HG03196 (cell line): ENCODE results near the gene SORCS2.

Source experiments
- ATAC-seq: cut with Tn5 transposase; IDR thresholded peaks from one replicate; pipeline ENCODE4 v1.9.1; 2021; ENCODE audit not compliant: unreplicated experiment

The SORCS2 gene

DNA sequence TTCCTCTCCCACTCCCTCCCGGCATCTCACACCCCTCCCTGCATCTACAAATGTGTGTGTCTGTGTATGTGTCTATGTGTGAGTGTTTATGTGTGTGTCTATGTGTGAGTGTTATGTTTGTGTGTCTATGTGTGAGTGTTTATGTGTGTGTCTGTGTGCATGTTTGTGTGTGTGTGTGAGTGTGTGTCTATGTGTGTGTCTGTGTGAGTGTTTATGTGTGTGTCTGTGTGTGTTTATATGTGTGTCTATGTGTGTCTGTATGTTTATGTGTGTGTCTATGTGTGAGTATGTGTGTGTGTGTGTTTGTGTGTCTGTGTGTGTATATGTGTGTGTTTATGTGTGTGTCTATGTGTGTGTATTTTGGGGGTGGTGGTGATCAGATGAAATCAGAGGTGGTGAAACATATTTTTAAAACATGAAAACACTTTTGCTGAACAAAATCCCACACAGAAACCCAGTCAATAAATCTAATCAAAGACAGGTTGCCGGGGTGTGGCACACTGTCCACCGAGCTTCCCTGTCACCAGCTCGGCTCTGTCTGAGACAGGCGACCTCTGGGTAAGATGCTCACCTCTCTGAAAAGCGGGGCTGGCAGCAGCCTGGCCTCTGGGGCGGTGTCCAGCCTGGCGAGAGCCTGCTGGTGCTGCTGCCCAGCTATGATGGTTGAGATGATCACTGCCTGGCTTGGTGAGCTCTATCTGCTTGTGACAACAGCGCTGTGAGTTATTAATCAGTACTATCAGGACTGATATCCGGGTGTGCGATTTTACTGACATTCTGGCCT, 429.1 kb downstream of the SORCS2 start:
- ATAC-seq = no peak

DNA sequence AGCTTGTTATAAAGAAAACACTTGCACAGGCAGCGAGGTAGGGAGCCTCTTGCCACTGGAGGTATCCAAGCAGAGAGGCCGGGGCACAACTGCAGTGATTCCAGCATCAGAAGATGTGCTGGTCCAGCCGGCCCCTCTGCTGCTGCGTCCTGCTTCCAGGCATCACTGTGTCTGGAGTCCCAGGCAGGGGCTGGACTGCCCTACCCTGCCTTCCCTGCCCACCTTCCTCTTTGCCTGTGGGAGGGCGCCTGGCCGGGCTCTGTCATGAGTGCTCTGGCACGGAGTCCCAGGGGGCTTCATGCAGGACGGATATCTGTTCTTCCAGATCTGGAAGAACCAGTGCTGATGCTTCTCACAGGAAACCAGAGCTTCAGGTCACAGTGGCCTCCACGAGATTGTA, 430.0 kb downstream of the SORCS2 start:
- no peak for ATAC-seq

DNA sequence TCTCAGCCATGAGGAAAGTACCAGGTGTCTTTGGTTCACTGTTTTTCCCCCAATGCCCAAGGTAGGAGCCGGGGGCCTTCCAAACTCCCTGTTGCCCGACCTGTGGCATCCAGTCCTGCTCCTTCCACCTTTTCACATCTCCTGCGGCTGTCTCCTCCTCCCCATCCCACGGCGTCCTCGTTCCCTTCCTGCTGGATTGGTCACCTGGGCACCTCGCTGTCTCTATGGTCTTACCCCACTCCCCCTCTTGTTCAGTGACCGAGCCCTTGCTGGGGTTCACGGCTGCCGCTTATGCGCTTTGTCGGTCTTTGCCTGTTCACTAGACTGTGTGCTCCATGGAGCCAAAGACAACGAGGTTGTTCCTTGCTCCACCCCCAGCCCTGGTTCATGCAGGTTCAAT, 431.1 kb downstream of the SORCS2 start:
- no peak for ATAC-seq

DNA sequence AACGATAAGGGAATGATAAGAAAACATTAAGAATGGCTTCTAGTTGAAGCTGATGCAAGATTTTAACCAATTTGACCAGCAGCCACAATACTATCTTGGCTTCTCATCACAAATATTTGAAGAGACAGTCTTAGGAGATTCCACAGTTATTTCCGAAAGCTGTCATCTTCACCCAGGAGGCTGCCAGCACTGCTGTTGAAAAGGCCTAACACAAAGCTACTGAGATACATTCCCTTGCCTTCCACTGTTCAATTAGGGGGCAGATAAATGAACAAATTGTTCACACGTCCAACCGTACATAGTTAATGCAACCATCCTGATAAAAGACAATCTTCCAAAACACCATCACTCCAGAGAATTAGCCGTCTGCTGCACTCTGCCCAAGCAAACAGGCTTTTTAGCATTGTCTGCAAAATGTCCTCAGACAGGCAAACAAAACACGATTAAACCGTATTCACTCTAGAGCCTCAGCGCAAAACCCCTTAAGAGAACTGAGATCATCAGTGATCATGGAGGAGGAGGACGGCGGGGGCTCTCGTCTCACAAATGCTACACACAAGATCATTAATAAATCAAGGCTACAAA, 432.1 kb downstream of the SORCS2 start:
- no peak for ATAC-seq

DNA sequence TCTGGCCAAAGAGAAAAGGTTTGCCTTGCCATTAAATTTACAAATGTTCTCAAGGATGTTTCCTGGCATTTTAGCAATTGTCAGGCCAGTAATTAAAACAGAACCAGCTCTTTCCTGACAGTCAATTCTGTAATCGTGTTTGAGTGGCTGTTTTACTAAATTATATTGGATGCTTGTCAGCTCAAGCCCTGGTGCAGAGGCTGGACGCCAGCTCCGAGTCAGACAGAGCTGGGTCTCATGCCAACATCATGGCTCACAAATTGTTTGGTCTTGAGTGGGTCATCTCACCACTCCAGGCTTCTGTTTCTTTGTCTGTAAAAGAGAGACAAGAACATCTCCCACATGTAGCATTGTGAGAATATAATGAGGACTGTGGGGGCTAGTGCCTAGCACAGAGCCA, 432.7 kb downstream of the SORCS2 start:
- no peak for ATAC-seq

DNA sequence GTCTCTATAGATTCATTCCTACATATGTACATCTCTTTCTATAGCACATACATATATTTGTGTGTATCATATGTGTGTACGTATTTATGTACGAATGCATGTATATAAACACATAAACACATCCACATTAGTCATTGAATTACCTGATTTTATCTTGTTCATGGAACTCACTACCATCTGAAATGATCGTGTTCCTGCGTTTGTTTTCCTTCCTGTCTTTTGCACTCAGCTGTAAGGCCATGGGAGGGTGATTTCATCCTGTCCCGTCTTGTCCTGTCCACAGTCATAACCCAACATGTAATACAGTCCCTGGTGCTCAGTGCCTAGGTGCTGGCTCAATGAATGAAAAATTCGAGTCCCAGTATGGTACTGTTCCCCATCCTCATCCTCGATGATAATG, 434.2 kb downstream of the SORCS2 start:
- ATAC-seq = no peak

DNA sequence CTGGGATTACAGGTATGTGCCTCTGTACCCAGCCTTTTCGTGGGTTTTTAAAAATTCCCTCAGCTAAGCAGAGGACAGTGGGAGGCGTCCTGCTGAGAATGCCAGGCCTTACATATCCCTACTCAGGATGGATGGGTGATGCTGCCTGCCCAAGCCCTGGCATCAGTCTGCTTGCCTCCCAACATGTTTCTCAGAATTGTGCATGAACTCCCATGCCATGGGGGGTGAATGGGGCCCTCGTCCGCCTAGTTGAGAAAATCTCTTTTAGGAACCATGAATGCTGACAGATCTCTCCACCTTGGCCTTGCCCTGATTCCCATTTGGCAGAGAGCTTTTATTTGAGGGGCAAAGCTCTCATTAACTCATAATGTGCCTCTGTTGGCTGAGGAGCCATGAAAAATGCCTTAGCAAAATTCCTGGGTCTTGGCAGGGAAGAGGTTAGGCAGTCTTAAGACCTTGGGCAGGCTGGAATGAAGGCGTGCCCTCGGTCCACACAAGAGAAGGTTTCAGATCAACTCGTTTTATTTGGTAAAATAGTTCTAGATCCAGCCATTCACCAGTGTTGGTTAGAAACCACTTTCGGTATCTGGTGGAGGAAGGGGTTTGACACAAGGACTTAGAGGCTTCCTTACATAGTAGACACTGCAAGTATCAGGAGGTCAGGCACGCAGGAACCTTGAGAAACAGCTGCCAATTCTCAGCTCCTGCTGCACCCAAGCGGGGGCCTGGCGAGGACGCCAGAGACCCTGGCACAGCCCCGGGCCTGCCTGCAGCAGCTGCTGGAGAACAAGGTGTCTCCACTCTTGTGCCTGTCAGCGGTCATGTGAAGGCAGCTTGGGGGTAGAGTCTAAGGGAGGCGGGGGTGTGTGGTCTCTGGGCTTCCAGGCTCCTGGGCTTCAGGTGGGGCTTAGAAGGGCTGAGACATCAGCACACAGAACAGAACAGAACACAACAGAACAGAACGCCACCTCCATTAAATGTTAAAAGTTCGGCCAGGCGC, 435.2 kb downstream of the SORCS2 start:
- no peak for ATAC-seq

DNA sequence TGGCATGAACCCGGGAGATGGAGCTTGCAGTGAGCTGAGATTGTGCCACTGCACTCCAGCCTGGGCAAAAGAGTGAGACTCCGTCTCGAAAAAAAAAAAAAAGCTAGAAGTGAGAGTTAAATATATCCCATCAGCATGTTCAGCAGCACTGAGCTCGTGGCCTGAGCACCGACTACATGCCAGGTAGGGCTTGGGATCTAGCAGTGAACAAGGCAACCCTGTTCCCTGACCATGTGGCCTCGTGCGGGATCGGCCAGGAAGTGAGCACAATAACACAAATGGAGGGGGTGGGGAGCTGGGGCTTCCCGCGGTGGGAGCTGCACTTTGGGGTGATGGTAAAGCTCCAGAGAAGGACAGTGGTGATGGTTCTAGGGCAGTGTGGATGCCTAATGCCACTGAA, 436.1 kb downstream of the SORCS2 start:
- ATAC-seq = no peak

DNA sequence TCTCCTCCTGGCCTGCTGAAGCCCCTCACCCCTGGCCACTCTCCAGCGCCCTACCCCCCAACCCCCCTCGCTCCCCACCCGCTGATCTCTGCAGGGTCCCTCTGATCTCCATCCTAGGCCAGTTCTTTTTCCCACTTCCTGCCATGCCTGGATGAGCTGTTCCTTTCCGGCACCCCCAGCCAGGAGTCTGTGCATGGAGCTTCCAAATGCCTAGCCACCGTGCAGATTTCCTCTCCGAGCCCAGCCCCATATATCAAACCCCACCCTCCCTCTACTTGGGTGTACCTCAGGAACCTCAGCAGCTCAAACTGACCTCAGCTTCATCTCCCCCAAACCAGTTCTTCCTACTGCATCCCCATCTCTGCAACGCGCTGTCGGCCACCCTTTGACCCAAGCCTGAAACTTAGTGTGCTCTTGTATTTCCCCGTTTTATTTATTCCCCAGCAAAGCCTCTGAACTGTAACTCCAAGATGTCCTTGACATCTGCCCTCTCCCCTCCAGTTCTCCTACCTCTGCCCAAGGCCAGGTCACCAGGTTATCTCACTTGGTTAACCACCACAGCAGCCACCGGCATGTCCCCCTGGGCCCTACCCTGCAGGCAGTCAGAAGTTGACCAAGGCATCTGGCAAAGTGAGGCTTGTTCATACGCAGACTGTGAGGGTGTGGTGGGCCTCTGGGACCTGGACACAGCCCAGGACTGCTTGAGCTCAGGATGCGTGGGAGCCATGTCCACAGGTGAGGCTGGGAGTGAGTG, 437.3 kb downstream of the SORCS2 start:
- ATAC-seq = no peak

DNA sequence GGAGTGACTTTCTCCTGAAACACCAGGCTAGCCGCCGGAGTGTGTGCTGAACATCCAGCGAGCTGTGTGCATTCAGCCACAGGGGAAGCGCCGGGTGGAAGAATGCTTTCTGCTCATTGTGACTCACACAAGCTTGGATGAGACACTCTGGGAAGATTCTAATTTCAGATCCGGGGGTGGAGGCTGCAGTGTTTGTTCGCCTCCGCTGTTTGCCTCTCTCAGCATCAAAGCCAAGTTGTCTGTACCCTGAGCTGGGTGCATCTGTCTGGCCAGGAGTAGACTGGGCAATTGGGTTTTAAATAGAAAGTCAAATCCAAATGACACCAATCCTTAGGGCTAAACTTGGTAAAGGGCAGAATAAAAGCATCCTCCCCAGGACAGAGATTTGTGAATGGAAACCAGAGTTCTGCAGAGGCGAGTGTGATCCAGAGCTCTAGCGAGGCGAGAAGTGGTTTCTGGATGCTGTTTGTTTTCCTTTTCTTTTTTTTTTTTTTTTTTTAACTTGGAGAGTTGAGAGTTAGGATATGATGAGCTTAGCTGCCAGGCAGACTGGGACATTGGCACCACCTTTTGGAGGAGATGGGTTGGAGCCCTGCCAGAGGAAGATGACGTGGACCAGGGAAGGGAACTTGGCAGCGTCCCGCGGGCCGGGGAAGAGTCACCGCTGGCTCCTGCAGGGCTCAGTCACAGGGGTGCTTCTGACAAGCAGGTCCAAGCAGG, 438.4 kb downstream of the SORCS2 start:
- ATAC-seq = no peak

DNA sequence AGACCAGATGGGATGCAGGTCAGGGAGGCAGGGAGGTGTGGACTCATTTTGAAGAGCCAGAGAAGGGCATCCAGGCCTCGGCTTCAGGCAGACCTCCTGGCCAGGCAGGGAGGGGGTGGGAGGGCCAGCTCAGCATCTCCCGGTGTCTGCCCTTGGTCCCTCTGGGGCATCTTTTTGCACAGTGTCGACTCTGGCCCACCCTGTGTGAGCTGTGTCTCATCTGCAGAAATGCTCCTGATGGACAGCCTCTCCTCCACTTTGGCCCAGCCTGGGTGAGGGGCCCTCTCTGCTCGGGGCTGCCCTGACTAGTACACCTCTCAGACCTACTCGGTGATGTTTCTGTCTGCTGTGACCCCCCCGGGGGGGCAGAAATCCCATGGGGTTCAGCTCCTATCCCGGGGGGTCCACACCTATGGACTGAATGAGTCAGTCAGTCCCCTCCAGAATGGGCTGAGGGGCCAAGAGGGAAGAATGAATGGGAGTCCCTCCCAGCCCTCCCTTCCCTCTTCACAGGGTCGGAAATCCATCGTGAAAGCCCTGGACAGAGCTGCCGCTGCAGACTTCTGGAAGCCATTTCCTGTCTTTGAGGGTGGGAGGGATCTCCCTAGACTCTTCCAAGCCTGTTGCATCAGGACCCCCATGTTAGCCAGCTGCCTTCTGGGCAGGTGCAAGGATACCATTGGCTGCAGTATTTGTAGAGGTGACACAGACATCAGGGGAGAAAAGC, 439.1 kb downstream of the SORCS2 start:
- ATAC-seq = no peak

DNA sequence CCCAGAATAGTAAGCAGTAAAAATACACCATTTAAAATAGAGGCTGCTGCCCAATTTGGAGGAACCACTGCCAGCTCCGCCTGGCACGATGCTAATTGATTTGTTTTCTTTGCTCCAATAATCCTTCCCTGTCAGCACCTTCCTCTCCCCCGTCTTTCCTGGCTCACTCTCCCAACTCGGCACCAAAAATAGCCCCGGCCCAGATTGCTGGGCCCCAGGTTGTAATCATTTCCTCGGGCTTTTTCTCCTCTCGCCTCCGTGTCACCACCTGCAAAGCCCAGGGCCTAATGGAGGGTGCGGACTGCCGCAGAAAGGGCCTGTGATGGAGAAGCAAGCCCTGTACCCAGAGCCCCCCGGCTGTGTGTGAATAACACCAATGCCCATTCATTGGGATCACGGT, 440.0 kb downstream of the SORCS2 start:
- no peak for ATAC-seq

DNA sequence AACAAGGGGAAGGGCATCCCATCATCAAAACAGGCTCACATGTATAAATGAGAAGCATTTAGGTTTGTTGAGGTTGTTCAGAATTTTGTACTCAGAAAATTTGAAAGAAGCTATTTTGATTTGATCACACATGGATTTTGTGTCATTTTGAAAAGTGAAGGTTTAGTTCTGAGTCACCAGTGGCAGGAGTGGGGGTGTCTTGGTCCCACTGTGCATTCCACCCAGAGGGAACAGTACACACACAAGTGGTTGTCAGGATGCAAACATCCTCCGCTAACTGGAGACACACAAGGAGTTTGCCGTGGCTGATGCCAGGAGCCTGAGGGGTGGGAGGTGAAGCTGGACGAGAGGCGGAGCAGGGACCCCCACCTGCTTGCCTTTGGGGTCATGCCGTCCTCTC, 440.6 kb downstream of the SORCS2 start:
- ATAC-seq = no peak

DNA sequence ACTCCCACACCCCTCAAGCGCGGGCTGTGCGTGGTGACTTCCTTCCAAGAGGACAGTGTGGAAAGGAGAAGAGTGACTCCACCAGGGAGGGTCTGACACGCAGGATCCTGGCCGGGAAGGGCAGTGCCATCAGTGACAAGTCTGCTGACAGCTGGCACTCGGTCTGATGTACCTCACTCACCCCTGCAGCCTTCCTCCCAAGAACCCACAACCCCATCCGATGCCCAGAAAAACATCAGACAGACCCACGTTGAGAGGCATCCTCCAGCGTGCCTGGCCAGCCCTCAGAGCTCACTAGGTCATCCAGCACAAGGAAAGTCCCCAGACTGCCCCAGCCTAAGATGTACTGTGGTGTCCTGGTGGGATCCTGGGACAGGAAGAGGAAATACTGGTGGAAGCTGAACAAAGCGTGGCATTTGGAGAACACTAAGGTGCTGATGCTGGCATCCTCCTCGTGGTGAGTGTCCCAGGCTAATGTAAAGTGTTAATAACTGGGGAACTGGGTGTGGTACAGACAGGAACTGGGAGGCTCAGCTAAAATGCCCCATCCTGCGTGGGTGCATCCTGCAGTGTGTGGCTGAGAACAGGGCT, 442.4 kb downstream of the SORCS2 start:
- ATAC-seq = no peak

DNA sequence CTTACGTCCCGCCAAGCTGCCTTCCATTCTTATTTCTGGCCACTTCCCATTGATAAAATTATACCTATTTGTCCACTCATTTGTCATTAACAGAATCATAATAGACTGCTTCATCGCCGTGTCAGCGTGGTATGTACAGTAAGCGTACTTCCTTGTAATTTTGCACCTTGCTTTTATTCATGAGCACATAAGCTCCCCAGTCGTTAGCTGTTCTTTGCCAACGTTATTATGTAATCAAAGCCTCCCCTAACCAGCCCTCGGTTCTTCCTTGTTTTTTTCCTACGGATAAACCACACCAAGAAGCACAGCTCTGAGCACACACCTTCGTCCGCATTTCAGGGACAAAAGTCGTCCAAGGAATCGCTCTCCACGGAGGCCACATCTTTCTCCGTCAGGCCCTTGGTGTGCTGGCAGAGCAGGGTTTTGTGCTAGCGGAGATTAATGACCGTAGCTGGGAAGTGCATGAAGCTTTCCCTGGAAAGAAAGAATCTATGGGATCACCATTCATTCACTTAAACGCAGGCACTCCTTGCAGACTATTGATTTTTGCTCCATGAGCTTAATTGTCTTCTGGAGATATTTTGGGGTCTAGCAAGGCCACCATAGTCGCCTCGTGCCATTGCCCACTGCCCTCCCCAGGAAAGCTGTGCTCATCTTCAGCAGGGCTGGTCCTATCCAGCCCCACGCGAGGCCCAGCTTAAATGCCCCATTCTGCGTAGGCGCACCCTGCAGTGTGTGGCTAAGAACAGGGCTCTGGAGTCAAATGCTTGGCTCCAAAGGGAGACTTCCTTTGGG, 443.3 kb downstream of the SORCS2 start:
- ATAC-seq = no peak

DNA sequence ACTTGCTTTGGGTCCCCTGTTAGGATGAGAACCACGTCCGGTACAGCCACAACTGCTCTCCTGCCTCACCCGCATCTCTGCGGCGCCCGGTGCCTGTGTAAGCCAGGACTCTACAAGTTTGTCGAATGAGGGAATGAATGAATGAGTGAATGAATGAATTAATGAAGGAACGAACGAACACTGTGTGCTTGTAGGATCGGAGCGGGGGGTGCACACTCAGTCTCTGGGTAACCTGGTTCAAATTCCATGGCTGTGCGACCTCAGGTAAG, 443.8 kb downstream of the SORCS2 start:
- ATAC-seq = no peak

DNA sequence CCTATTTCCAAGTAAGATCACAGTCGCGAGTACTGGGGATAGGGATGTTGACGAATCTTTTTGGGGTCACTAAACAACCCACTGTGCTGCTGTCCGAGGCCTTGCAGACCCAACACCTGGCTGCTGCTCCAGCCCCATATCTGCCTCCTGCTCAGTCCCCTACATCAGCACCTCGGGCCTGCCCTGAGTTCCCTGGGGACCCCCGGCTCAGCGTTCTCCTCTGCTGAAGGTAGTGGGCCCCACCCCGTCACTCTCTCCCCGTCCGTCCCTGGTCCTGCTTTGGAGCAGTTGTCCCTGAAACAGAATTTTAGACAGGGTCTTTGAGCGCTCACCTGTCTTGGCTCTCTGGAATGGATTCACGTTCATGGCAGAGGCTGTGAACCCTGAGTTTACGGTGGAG, 444.8 kb downstream of the SORCS2 start:
- no peak for ATAC-seq

DNA sequence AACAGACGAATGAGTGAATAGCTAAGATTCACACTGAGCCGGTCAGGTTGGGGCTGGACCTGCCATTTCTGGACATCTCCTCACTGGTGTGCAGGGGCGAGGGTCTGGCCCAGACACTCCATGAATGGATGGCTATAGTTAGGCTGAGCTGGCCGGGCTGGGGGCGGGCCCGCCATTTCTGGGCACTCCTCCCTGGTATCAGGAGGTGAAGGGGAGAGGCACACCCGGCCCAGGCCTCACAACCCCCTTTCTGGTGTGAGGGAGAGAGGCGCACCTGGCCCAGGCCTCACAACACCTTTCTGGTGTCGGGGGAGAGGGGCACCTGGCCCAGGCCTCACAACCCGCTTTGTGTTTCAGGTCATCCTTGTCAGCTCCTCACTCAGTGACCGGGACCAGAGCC, 445.6 kb downstream of the SORCS2 start:
- ATAC-seq = no peak

DNA sequence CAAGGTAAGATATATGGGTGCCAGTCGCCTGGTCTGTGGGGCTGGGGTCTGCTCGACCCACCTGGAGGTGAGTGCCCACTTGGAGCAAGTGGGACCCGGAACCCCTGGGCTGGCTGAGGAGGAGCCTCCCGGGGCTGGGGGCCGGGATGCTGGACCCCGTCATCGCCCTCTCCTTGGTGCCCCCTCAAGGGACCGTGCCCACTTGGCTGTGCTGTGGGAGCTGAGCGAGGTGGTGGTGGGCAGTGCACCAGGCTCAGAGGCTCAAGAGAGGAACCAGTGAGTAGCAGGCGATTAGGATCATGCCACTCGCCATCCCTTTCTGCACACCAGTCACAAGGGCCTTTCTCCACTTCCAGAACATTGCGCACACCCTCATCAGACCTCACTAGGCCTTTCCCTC, 446.2 kb downstream of the SORCS2 start:
- no peak for ATAC-seq
